NCI-H2029 treated with DMSO at 0.1 percent for 48 hours (cell line): ENCODE data around the gene ELFN2.
"Not testable (repeated sequence)": the region's sequence is repeated elsewhere in the genome, so short reads cannot be mapped to it uniquely, and the experiment has no call there.

Experiments
- DNase-seq: peaks from one replicate; lab custom pipeline; 2025; lab: John Stamatoyannopoulos, UW

The ELFN2 gene

GRCh38 chr22:37335806-37336199 is 91.5 kb downstream of the ELFN2 start:
- DNase-seq, result no peak

DNA sequence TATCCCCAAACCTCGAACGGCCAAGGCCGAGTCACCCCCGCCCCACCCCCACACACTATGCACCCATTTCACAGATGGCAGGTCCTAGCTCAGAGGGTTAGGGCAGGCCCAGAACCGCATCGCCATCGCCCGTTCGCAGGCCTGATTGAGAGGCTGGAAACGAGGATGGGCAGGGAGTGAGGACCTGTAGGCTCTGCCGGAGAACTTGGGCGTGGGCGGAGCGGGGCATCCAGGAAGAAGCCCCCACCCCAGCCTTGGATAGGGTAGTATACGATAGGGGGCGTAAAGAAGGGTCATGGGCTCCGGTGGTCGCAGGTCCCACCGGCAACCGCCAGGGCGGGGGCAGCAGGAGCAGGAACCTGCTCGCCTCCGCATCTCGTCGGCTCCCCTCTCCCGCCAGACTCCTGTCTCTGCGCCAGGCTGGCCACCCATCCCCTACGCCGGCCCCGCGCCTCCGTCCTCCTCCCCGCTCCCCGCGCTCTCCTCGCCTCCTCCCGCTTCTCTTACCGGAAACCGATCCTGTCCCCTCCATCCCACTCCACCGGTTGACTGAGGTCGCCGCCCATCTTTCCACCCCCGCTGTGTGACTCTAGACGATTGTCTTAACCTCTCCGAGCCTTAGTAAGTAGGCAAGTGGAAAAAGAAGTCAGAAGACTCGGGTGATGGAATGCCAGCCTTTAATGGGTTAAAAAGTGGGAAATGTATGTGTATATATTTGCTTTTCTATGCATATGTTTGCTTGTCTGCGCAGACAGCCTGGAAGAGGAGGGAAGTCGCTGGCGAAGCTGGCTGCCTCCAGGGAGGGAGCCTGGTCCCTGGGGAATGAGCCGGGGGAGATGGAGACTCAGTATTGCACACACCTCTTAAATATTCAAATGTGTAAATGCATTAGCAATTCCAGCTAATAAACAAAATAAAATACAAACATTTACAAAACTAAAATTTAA is 92.1 kb downstream of the ELFN2 start:
- no peak for DNase-seq

- DNase-seq, result no peak
Observed at GRCh38 chr22:37334461-37334858, 92.8 kb downstream of the ELFN2 start.

GRCh38 chr22:37333724-37334460 is 93.4 kb downstream of the ELFN2 start:
- no peak for DNase-seq

- DNase-seq, result no peak
Observed at GRCh38 chr22:37331856-37332536, 95.3 kb downstream of the ELFN2 start.

DNA sequence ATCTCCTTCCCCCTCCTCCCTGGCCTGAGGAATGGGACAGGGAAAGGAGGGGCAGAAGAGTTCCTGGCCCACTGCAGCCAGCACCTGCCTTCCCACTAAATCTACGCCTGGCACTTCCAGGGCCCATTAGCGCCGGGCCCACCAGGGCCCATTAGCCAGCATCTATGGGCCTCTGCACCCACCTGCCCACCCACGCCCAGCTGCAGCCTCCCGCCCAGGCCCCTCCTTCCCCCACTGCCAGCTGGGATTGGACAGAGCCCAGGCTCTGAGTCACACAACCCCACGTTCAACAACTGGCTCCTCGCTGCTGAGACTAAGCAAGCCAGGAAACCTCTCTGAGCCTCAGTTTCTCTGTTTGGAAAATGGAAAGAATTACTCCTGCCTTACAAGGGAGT is 96.2 kb downstream of the ELFN2 start:
- no peak for DNase-seq

- no peak for DNase-seq
Observed at GRCh38 chr22:37330200-37331033, 96.9 kb downstream of the ELFN2 start.

DNA sequence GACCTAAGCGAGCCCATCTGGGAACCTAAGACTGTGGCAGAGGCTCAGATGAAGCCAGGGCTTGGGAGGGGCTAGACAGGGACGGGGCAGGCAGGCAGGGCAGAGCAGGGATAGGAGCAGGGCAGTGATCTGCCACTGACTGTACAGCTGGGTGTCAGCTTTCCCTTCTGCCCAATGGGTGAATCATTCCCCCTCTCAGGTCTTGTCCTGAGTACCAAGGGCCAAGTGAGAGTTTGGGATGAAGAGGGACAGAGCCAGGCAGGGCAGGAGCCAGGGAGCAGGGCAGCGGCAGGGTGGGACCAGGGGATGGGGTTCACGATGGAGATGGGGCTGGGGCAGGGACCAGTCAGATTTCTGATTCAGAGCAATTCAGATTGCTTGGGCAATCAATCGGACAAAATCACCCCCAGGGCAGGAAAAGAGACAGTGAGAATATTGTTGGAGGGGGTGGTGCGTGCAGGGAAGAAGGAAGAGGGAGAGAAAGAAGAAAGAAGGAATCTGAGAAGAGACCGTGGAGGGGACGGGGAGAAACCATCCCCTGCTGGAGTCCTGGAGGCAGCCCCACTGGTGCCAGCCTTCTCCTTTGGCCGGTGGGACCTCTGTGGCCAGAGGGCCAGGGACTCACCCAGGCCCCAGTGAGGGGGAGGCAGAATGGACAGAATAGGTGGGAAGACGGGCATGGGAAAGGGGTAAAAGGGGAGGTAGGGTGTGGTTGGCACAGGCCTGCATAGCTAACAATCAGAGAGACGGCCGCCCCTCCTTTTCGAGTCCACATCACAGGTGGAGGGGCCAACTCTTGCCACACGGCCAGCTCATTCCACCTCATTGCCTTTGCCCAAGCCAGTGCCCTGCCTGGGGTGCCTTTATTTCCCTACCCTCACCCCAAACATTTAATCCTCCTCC is 97.8 kb downstream of the ELFN2 start:
- DNase-seq, result no peak

DNA sequence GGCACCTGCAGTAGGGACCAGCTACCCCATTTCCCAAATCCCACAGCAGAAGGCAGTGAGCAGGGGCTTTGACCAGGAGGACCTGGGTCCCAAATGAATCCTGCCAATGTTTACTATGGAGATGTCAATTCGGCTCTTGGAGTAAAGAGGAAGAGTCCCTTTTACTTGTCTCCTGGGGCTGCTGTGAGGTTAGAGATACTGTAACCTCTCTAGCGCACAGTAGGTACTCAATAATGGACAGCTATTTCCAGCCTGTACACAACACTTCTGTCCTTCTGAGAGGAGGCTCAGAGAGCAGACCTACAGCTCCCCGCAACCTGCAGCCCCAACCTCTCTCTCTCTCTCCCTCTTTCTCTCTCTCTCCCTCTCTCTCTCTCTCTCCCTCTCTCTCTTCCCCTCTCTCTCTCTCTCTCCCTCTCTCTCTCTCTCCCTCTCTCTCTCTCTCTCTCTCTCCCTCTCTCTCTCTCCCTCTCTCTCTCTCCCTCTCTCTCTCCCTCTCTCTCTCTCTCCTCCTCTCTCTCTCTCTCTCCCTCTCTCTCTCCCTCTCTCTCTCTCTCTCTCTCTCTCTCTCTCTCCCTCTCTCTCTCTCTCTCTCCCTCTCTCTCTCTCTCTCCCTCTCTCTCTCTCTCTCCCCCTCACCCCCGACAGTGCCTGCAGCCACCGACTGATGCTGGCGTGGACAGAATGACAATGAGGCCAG is 98.6 kb downstream of the ELFN2 start:
- DNase-seq, result not testable (repeated sequence)

DNA sequence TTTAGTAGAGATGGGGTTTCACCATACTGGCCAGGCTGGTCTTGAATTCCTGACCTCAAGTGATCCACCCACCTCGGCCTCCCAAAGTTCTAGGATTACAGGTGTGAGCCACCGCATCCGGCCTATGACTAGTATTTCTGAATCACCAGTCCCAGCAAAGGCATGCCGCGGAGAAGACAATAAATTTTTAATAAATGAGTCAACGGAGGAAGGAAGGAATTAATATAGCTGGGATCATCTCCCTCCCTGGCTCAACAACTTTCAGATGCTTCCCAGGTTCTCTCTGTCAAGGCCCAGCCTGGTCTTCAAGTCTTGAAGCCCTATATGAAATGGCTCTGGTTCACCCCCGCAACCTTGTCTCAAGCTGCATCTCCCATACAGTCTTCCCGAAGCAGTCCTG is 99.3 kb downstream of the ELFN2 start:
- DNase-seq, result no peak

DNA sequence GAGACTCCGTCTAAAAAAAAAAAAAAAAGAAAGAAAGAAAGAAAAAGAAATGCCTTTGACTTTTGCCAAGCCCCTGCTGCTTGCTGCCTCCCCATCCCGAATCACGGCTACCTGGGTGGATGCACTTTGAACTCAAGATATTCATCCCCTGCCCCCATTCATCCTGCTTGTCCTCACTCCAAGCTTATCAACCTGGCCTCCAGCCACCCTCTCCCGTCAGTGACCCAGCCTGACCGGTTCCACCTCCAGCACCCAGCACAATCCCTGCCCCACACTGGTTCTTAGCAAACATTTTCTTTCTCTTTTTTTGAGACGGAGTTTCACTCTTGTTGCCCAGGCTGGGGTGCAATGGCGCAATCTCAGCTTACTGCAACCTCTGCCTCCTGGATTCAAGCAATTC is 100.6 kb downstream of the ELFN2 start:
- DNase-seq, result no peak

DNA sequence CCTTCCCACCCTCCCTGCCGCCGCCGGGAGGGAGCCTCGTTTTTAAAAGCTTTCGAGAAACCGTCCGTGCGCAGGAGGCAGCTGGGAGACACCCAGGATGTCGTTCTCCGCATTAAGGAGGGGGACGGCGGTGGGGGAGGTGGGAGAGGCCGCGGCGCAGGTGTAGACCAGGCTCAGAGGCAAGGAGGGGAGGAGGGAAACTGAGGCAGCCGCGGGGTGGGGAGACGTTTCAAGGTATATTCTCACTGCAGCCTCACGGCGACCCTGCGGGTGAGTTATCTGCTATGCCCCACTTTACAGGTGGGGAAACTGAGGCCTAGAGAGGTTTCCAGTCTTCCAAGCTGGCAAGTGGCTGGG is 102.3 kb downstream of the ELFN2 start:
- DNase-seq, result no peak

GRCh38 chr22:37324340-37325038 is 102.8 kb downstream of the ELFN2 start:
- no peak for DNase-seq

GRCh38 chr22:37320726-37321677 is 106.3 kb downstream of the ELFN2 start:
- no peak for DNase-seq

GRCh38 chr22:37319469-37319868 is 107.8 kb downstream of the ELFN2 start:
- DNase-seq, result no peak

DNA sequence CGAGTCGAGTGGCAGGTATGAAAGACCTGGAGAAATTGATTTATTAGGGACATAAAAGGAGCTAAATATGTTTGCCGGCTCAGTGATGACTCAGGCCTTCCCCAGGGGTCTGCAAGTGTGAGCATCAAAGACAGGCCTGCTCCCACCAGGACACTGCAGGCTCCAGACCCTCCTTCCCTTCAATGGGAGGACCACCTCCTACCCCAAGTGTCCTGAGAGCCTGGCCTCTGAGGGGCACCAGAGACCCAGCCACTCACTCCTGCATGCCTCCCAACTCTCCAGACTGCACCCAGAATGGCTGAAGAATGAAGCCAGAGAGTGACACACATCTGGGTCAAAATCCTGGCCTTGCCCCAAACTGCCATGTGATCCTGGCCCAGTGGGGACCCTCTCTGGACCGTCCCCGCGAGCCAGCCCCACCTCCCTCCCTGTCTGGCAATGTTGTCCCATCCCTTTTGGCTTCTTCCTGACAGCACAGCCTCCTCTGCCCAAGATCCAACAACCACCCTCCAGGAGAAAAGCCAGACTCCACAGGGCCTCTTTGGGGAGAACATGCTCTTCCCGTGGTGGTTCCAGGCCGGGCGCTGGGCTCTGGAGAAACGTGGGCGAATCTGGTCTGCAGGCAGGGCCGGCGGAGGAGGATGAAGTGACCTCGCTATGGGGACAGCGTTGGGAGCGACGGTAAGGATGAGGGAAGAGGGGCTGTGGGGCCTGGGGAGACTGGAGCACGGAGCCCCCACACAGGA is 108.7 kb downstream of the ELFN2 start:
- DNase-seq, result no peak
